Measurements from ENCODE around the gene ELK1. TPM values are rescaled to one million over a fixed set of nuclear protein-coding genes. Genes with fewer than 3 reads are reported as not detected.

The ELK1 gene
- total and polyA plus RNA-seq, 10 of the 15 experiments (the other 5 are each of a cell fraction or from before 2014, with no cell fraction given), result 4.1 to 55.5 (median 32.9) TPM

- SMC1A ChIA-PET (ENCODE audit: uncharacterized antibody, unreplicated experiment), result interaction anchor here (0.7 to 1.3 kb wide), 3 partner anchors 10 to 133 kb away, joined by 3 read pairs; partner anchors contain the start of gene ARAF
- in situ Hi-C loops (cut with MboI), result loop anchor here (10.0 kb wide), 1 partner anchor 456 kb away; the partner anchor contains the start of gene UBA1
- TF ChIP-seq IRF4 (IDR thresholded peaks at IDR 0.05; ENCODE audit: low read depth, low read length) (no peak), SUZ12 (IDR thresholded peaks at IDR 0.05; ENCODE audit: unreplicated experiment) (no peak), NR2C1 (IDR thresholded peaks at IDR 0.05) (no peak), ZNF622 (IDR thresholded peaks at IDR 0.05) (no peak), JUND (IDR thresholded peaks at IDR 0.05; ENCODE audit: low read depth, low read length) (no peak), NBN (IDR thresholded peaks at IDR 0.05) (0 out of 2 replicates have a peak, but pooled peaks have one; percentile 9), SMAD1 (IDR thresholded peaks at IDR 0.05; ENCODE audit: low read depth, partially characterized antibody) (no peak), FOXK2 (IDR thresholded peaks at IDR 0.05) (0 out of 2 replicates have a peak, but pooled peaks have one; percentile 8), EED (IDR thresholded peaks at IDR 0.05; ENCODE audit: low read depth) (no peak), POU2F2 (IDR thresholded peaks at IDR 0.05; ENCODE audit: borderline replicate concordance, low read depth, low read length) (no peak), ATF7 (IDR thresholded peaks at IDR 0.05; ENCODE audit: low read depth) (peak; percentile 24; the same call in 1 of the 2 replicates), CBFB (IDR thresholded peaks at IDR 0.05; ENCODE audit: low read depth) (no peak), CEBPB (IDR thresholded peaks at IDR 0.05; ENCODE audit: borderline replicate concordance in 1 of 2, low read depth in 2 of 2, low read length in 2 of 2) (no peak), MXI1 (IDR thresholded peaks at IDR 0.05; ENCODE audit: low read depth, low read length) (no peak), ZNF384 (IDR thresholded peaks at IDR 0.05; ENCODE audit: borderline replicate concordance, low read depth, low read length) (no peak)
- TF ChIP-seq, protein P1, sequence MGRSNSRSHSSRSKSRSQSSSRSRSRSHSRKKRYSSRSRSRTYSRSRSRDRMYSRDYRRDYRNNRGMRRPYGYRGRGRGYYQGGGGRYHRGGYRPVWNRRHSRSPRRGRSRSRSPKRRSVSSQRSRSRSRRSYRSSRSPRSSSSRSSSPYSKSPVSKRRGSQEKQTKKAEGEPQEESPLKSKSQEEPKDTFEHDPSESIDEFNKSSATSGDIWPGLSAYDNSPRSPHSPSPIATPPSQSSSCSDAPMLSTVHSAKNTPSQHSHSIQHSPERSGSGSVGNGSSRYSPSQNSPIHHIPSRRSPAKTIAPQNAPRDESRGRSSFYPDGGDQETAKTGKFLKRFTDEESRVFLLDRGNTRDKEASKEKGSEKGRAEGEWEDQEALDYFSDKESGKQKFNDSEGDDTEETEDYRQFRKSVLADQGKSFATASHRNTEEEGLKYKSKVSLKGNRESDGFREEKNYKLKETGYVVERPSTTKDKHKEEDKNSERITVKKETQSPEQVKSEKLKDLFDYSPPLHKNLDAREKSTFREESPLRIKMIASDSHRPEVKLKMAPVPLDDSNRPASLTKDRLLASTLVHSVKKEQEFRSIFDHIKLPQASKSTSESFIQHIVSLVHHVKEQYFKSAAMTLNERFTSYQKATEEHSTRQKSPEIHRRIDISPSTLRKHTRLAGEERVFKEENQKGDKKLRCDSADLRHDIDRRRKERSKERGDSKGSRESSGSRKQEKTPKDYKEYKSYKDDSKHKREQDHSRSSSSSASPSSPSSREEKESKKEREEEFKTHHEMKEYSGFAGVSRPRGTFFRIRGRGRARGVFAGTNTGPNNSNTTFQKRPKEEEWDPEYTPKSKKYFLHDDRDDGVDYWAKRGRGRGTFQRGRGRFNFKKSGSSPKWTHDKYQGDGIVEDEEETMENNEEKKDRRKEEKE (IDR thresholded peaks at IDR 0.05), result no peak
- TF ChIP-seq, protein P2, sequence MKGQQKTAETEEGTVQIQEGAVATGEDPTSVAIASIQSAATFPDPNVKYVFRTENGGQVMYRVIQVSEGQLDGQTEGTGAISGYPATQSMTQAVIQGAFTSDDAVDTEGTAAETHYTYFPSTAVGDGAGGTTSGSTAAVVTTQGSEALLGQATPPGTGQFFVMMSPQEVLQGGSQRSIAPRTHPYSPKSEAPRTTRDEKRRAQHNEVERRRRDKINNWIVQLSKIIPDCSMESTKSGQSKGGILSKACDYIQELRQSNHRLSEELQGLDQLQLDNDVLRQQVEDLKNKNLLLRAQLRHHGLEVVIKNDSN (IDR thresholded peaks at IDR 0.05; ENCODE audit: borderline replicate concordance, extremely low read length, insufficient read depth, low read depth, low read length), result no peak
Measured at GRCh38 chrX:47651043-47651905, 911 bp upstream of the ELK1 start.

More at GRCh38 chrX:47651043-47651905, 911 bp upstream of the ELK1 start:
- H2AFZ ChIP-seq (ENCODE audit: control insufficient read depth, low read depth, low read length), result no peak overlapping the region
- H3K27me3 ChIP-seq (replicated peaks in 1 of 2; ENCODE audit: control insufficient read depth in 2 of 2, insufficient read depth in 2 of 2, low read length in 1 of 2), result no peaks in the 10 kb centered on the region
- H3K9me3 ChIP-seq (replicated peaks; ENCODE audit: control insufficient read depth, insufficient read depth, low read length), result no peaks in the 10 kb centered on the region; the same call in 2 of the 3 replicates
- H3K36me3 ChIP-seq (ENCODE audit: control insufficient read depth in 2 of 2, insufficient read depth in 2 of 2, low read length in 1 of 2), result peaks cover 0 to 5% of the 10 kb centered on the region in 2 experiments; a peak in 1 of 4 replicates
- peak overlapping the region; percentile 57; the same call in 1 of the 2 replicates for H3K4me3 ChIP-seq
- H3K4me2 ChIP-seq (ENCODE audit: control insufficient read depth, insufficient read depth), result peak overlapping the region; percentile 19
- H3K79me2 ChIP-seq (ENCODE audit: control insufficient read depth, insufficient read depth, low read length), result peaks cover 28% of the 10 kb centered on the region
- POLR2A ChIA-PET, result interaction anchor here (1.1 kb wide), 3 partner anchors 20 to 1307 kb away, joined by 4 to 5 read pairs (median 4); partner anchors contain the start of gene TIMP1
- WGBS (ENCODE audit: insufficient coverage, insufficient replicate concordance, low lambda C conversion rate, missing lambda C conversion rate), result 45% methylated on average over 19 of the region's 19 CpGs
- BruUV-seq (replicated peaks), result no TSS peak
- DNase-seq (ENCODE audit: low read depth, low spot score), result no peak
- 0 out of 2 replicates have a peak, but pooled peaks cover 2% of the 10 kb centered on the region for H3K4me1 ChIP-seq (ENCODE audit: control insufficient read depth, insufficient read depth, low read length)
- intact Hi-C loops (cut with micrococcal nuclease; ENCODE audit: unreplicated experiment), result loop anchor here (2.0 kb wide), 1 partner anchor 90 kb away; the partner anchor contains the start of gene ARAF
- no peaks in the 10 kb centered on the region for H4K20me1 ChIP-seq (ENCODE audit: control insufficient read depth, insufficient read depth)
- CTCF ChIA-PET, result interaction anchor here (2.9 kb wide), 1 partner anchor 11 kb away, joined by 7 read pairs; no protein-coding TSS in a partner anchor
- peak overlapping the region; percentile 7; the same call in 1 of the 2 replicates for H3K9ac ChIP-seq (ENCODE audit: control insufficient read depth, insufficient read depth, low read length)
- no peak for ATAC-seq
- FAIRE-seq, result no peak
- H3K27ac ChIP-seq (ENCODE audit: control insufficient read depth, insufficient read depth), result peak overlapping the region; percentile 30
- RAD21 ChIA-PET (ENCODE audit: unreplicated experiment), result interaction anchor here (0.8 to 1.2 kb wide), 2 partner anchors 14 to 72 kb away, joined by 3 to 4 read pairs; no protein-coding TSS in a partner anchor
